ENCODE results near the gene XDH. TPM values are rescaled to one million over a fixed set of nuclear protein-coding genes. Genes with fewer than 3 reads are reported as not detected.

XDH gene
- total and polyA plus RNA-seq, 12 donors: 0.01 to 0.16 (median 0.08) TPM; not detected in 7

- H3K27ac ChIP-seq: no peak overlapping the region
- no peaks in the 10 kb centered on the region for H3K36me3 ChIP-seq
- no peaks in the 10 kb centered on the region for H3K4me1 ChIP-seq
- H3K27me3 ChIP-seq: no peaks in the 10 kb centered on the region
- DNase-seq: no peak
- no peak for ATAC-seq
- 52 to 83% methylated on average over 2 of the region's 2 CpGs for WGBS, 2 donors
- intact Hi-C loops (cut with DNase I): no loop called here
- no peak for TF ChIP-seq CTCF (IDR thresholded peaks at IDR 0.05)
- peaks cover 0 to 13% (median 0%) of the 10 kb centered on the region in 11 donors for H3K9me3 ChIP-seq
- no peak overlapping the region for H3K4me3 ChIP-seq
Measured at GRCh38 chr2:31440764-31441163, 26.2 kb upstream of the XDH start.

GRCh38 chr2:31434911-31435310 lies 20.4 kb upstream of the XDH start:
- Histone ChIP-seq H3K27me3 (peaks cover 0 to 2% (median 0%) of the 10 kb centered on the region in 7 donors), H3K27ac (no peak overlapping the region), H3K4me1 (no peaks in the 10 kb centered on the region), H3K4me3 (no peak overlapping the region), H3K36me3 (no peaks in the 10 kb centered on the region), H3K9me3 (no peaks in the 10 kb centered on the region)
- WGBS, 2 donors: 50 to 51% methylated on average over 3 of the region's 3 CpGs
- no peak for ATAC-seq
- DNase-seq: no peak
- TF ChIP-seq CTCF (IDR thresholded peaks at IDR 0.05): peak in 3 of 9 donors; percentile 4 to 17 (median 9)
- intact Hi-C loops (cut with DNase I): no loop called here

- H3K27me3 ChIP-seq: peaks cover 0 to 2% (median 0%) of the 10 kb centered on the region in 7 donors
- no peak overlapping the region for H3K4me3 ChIP-seq
- H3K4me1 ChIP-seq: no peaks in the 10 kb centered on the region
- DNase-seq: no peak
- H3K36me3 ChIP-seq: no peaks in the 10 kb centered on the region
- no peaks in the 10 kb centered on the region for H3K9me3 ChIP-seq
- intact Hi-C loops (cut with DNase I): no loop called here
- no peak for TF ChIP-seq CTCF (IDR thresholded peaks at IDR 0.05)
- H3K27ac ChIP-seq: no peak overlapping the region
- ATAC-seq: no peak
- 87 to 88% methylated on average over 3 of the region's 3 CpGs for WGBS, 2 donors
Measured at GRCh38 chr2:31433541-31433940, 19.0 kb upstream of the XDH start.

GRCh38 chr2:31430439-31431165 lies 16.1 kb upstream of the XDH start:
- no peak overlapping the region for H3K27ac ChIP-seq
- TF ChIP-seq CTCF (IDR thresholded peaks at IDR 0.05): no peak
- H3K9me3 ChIP-seq: no peaks in the 10 kb centered on the region
- no peaks in the 10 kb centered on the region for H3K4me1 ChIP-seq
- no peaks in the 10 kb centered on the region for H3K36me3 ChIP-seq
- no peak for DNase-seq
- no peak for ATAC-seq
- intact Hi-C loops (cut with DNase I): no loop called here
- peaks cover 0 to 2% (median 0%) of the 10 kb centered on the region in 7 donors for H3K27me3 ChIP-seq
- 79 to 87% methylated on average over 9 of the region's 9 CpGs for WGBS, 2 donors
- no peak overlapping the region for H3K4me3 ChIP-seq
